HepG2 (cell line): Measurements from ENCODE around the gene KPNB1.

Source experiments
- RARA ChIP-seq: IDR thresholded peaks from 2 replicates; pipeline ENCODE4 v1.6.1; 2016; ENCODE audit warnings: missing genetic modification reagents, missing compliant biosample characterization
- SP1 ChIP-seq, 2 experiments: fragments of 450-650 bp in 1 of 2; sonication (generic) in 1 of 2; formaldehyde crosslinking in 1 of 2; IDR thresholded peaks; 2 replicates each; pipeline versions ENCODE4 v1.4.0 to v1.6.1; 2016 to 2020; ENCODE audit warnings: missing genetic modification reagents in 1 of 2
- ZBTB33 ChIP-seq: sonication (generic); formaldehyde crosslinking; IDR thresholded peaks from 2 replicates; pipeline ENCODE4 v1.4.0; 2020; ENCODE audit warnings: missing genetic modification reagents

DNA sequence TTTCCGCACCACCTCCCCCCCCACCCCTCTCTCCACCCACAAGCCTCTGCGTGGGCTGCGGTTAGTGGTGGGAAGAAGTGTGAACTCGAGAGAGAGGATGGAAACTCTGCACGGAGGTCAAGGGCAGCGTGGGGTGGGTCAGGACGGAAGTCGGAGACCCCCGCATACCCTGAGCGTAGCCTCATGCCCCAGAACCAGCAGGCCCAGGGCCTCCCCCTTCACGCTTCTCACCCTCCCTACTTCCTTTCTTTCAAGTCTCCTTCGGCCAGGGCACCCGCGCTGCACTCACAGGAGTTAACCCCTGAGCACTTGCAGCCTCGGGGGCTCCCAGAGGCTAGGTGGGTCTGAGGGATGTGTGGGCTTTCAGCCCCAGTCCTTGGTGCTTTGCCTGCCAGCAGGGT is 53.5 kb downstream of the KPNB1 start:
- TF ChIP-seq SP1 (IDR thresholded peaks at IDR 0.05): no peak
- TF ChIP-seq SP1 (CRISPR knock-in tag; IDR thresholded peaks at IDR 0.05): no peak
- TF ChIP-seq RARA (CRISPR knock-in tag): no peak
- TF ChIP-seq ZBTB33 (CRISPR knock-in tag): no peak
